GM21423 (cell line): Measurements from ENCODE around the gene SLITRK4.

Experiments used
- ATAC-seq: cut with Tn5 transposase; IDR thresholded peaks from one replicate; pipeline ENCODE4 v1.9.1; 2021; ENCODE audit warnings: mild to moderate bottlenecking, moderate library complexity; ENCODE audit not compliant: unreplicated experiment

SLITRK4 gene, protein sequence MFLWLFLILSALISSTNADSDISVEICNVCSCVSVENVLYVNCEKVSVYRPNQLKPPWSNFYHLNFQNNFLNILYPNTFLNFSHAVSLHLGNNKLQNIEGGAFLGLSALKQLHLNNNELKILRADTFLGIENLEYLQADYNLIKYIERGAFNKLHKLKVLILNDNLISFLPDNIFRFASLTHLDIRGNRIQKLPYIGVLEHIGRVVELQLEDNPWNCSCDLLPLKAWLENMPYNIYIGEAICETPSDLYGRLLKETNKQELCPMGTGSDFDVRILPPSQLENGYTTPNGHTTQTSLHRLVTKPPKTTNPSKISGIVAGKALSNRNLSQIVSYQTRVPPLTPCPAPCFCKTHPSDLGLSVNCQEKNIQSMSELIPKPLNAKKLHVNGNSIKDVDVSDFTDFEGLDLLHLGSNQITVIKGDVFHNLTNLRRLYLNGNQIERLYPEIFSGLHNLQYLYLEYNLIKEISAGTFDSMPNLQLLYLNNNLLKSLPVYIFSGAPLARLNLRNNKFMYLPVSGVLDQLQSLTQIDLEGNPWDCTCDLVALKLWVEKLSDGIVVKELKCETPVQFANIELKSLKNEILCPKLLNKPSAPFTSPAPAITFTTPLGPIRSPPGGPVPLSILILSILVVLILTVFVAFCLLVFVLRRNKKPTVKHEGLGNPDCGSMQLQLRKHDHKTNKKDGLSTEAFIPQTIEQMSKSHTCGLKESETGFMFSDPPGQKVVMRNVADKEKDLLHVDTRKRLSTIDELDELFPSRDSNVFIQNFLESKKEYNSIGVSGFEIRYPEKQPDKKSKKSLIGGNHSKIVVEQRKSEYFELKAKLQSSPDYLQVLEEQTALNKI

GRCh38 chrX:143635915-143636314, at the start of gene SLITRK4:
Gene SLITRK4 (minus strand): TSS chrX:143636101. CDS start chrX:143631108, 4,993 bp downstream.
- no peak for ATAC-seq

DNA sequence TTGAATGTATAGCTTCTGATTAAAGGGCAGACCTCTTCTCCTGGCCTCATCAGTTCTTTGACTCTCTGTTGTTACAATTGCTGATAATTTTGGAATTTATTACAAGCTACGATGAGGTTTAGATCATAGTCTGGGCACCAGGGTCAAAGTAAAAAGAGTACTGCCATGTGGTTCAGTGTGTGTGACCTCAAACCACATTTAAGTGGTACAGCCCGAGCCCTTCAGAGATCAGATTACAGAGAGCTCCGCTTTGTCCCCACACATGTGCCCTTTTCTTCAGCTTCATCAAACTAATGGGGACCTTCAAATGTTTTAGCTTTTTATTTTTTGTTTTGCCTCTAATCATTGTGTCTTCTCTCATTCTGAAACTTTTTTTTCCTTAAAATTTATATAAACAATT, 47.6 kb upstream of the SLITRK4 start:
- ATAC-seq: no peak

DNA sequence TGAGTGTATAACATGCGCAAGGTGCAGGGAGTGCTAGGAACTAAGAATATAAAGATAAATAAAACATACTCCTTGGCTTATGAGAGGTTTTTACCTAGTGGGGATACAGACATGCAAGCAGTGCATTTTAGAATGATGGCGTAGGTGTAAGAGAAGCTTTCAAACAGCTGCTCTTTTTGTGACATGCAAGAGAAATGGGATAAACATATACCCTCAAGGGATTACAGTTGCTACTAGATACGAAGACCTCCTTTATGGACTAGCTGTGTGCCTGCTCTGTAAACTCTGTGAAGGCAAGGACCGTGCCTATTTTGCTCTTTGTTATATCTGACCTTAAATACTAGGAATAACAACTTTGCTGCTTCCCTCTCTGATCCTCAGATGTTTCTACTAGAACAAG, 39.0 kb upstream of the SLITRK4 start:
- no peak for ATAC-seq

- no peak for ATAC-seq
Measured at GRCh38 chrX:143669395-143669794, 33.5 kb upstream of the SLITRK4 start.

DNA sequence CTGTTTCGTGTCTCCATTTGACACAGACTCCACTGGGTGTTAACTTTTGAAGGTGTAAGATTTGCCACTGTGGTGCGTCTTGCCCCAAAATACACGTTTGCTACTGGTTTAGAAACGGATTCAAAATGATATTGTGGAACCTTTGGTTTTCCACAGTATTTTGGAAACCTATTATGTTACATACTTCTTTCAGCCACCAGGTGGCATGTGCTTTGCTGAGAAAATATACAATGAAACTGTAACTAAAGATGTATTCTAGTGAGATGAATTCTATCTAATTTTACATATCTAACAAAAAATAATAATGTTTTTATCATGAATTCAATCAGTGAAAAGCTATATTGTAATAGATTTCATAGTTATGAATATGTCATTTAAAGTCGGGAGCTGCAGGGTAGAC, 28.4 kb upstream of the SLITRK4 start:
- no peak for ATAC-seq

GRCh38 chrX:143663755-143664154, 27.9 kb upstream of the SLITRK4 start:
- no peak for ATAC-seq

DNA sequence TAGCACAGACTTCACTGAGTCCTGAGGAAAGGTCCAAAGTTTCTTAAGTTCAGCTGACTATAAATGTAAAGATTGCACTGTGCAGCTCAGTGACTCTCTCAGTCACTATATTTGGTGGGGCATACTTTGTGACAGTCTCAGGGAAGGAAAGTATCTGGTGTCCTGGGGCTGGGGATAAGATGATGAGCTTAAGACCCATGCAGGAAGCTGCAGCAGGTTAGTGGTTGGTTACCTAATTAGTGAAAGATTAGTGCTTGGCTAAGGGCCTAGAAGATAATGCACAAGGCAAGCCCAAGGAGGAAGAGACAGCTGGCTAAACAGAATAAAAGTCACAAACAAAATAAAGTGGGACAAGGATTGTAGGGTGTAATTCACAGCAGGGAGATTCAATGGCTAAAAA, 25.4 kb upstream of the SLITRK4 start:
- ATAC-seq: no peak

GRCh38 chrX:143648705-143649104, 12.8 kb upstream of the SLITRK4 start:
- ATAC-seq: no peak

DNA sequence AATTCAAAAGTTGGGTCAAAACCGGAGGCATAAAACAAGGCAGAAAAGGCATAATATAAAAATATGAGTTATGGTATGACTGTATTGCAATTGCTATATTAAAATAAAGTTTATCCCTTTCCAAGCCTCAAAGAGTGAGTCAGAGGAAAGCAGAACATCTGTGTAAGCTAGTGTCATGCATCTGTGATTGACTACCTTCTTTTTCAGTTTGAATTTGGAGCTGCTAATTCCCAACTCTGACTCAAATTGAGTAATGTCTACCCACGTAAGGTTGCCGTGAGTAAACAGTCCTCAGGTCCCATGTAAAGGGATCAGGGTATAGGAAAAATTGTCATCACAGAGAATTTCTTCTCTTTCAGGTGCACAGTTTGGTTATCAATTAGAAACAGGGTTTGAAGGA, 6.5 kb upstream of the SLITRK4 start:
- no peak for ATAC-seq

- no peak for ATAC-seq
Measured at GRCh38 chrX:143636831-143637230, 930 bp upstream of the SLITRK4 start.

GRCh38 chrX:143634663-143635455, 1.0 kb downstream of the SLITRK4 start:
- ATAC-seq: no peak

DNA sequence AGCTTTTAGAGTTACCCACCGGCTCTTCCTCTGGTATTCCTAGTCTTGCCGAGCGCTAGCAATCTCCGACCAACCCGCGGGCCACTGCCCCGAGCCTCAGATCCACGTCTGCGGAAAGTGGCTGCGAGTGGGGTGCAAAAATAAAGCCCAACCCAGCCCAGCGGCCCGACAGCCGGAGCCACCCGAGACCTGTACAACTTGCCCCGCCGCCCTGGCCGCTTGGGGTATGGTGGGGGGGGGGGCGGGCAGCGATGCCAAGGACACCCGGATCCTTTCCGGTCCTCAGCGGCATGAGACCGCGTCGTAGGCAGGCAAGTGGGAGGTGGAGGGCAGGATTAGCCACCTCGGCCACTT, 1.6 kb downstream of the SLITRK4 start:
- ATAC-seq: no peak

DNA sequence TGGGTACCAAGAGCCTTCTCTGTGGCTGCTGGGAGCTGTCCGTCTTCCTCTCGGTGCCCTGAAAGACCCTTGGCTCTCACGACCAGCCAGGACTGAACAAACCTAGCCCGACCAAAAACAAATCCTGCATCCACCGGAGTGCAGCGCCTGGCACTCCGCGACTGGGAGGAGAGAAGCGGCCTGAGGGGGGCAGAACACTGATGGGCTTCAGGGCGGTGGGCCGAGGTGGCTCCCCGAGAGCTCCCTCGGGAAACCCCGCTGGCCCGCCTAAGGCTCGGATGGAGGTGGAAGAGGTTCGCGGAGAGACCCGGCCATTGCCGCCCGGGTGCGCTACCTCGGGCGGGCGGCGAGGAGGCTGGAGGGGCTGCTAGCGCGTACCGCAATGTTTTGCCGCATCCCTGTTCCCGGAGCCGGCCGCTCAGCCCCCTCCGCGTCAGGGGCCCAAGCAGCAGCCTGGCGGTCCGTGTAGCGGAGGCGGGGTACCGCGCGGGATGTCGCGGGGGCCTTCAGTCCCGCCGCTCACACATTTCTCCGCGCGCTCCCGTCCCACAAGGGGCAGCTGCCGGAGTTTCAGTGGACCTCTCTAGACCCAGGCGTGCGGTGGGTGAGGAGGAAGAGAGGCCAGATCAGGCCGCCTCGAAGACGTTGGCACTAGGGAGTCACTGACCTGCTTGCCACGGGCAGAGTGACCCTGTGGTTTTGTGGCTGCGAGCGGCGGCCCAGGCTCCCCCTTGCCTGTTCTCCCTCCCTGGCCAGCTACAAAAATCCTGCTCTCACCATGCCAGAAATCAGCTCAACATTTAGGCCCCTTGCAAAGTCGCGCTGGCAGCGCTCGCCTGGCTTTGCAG, 2.2 kb downstream of the SLITRK4 start:
- no peak for ATAC-seq

DNA sequence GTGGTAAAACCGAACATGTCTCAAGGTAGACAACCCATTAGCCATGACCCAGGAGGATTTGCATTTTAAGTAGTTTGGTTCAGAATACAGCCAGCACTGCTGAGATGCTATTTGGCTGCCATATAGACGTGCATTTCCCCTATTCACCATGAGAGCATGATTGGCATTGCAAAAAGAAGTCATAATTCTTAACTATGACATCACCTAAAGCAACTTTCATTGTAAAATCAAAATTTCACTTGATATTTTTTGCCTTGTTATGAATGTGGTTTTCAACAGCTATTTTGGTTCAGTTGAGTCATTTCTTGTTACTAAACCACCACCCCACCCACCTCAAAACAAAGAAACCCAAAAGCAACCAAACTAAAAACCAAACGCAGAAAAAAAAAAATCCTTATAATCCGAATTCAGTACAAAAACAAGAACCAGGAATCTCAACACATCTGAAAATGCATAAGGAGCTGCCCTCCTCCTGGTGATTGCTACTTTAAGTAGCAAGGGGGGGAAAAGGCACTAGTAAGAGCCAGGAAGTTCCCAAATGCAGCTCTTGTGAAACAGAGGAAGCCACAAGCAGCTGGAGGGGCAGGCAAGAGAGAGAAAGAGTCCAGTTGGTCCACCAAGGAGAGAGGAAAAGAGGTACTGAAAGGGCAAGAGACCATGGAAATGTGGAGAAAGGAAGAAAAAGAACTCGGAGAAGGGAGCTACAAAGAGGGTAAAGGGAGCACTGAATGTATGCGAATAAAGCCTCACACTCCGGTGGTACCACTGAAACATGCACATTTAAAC, 3.1 kb downstream of the SLITRK4 start:
- ATAC-seq: no peak

DNA sequence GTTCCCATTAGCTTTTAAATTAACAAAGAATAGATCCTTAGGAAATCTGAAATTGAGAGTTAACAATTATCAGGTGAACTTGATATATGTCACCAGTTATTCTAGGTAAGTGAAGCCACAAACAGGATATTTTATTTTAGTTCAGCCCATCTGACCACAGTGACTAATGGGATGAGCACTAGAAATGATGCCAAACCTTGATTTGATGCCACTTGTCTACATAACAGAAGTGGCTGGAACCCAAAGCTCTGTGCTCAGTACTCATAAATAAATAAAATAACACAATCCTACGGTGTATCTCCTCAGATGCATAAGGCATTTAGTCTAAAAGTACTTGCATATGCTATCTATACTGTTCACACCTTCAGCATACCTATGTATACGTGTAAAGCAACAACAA, 12.2 kb downstream of the SLITRK4 start:
- ATAC-seq: no peak

GRCh38 chrX:143621276-143621675, 14.6 kb downstream of the SLITRK4 start:
- no peak for ATAC-seq

GRCh38 chrX:143615851-143616250, 20.1 kb downstream of the SLITRK4 start:
- no peak for ATAC-seq

DNA sequence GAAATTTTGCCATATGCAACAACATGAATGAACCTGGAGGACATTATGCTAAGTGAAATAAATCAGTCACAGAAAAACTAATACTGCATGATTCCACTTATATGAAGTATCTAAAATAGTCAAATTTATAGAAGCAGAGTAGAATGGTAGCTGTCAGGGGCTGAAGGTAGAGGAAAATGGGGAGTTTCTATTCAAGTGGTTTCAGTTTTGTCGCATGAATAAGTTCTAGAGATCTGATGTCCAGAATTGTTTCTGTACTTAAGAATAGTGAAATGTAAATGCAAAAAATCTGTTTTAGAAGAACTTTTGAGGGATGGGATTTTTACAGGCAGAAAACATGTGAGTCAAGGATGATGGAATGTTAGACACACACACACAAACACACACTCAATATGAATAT, 34.1 kb downstream of the SLITRK4 start:
- ATAC-seq: no peak

DNA sequence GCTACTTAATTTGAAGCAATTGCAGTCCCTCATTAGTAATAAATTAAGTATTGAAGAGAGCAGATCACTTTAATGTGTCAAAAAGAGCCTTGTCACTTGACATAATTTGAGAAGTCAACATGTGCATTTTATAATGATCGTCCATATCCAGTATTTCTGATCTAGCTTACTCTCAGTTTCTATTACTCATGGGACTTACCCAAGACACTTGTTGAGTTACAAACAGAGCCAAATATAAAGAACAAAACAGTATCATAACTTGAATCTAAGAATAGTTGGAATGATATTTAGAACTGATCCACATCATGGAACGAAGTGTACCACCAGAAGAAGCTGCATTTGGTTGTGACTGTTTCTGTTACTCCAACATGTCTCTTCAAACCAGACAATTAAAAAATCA, 54.7 kb downstream of the SLITRK4 start:
- no peak for ATAC-seq

DNA sequence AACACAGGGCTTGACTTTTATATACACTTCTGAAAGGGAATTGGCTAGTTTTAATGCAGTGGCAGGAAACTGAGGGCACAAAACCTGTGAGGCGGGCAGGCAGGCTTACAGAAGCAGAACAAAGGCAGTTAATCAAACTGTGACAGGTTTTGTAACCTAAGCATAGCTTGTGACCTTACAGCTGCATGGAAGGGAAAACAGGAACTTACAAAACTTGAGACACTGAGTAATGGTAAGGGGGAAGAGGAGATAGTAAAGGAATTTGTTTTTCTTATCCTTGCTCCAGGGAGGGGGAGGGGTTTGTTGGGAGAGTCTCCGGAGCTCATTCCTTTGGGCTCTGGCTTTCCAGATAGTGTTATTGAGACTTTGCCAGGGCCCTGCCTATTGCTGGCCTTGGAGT, 55.6 kb downstream of the SLITRK4 start:
- no peak for ATAC-seq
